ENCODE measurements around the gene PAXIP1. TPM values are rescaled to one million over a fixed set of nuclear protein-coding genes. Genes with fewer than 3 reads are reported as not detected.
"Not testable (repeated sequence)": the region's sequence is repeated elsewhere in the genome, so short reads cannot be mapped to it uniquely, and the experiment has no call there.

Gene PAXIP1
- total and polyA plus RNA-seq, 2 donors (not counting 1 experiment from before 2014, with no cell fraction given), result 5.8 to 6.4 TPM

DNA sequence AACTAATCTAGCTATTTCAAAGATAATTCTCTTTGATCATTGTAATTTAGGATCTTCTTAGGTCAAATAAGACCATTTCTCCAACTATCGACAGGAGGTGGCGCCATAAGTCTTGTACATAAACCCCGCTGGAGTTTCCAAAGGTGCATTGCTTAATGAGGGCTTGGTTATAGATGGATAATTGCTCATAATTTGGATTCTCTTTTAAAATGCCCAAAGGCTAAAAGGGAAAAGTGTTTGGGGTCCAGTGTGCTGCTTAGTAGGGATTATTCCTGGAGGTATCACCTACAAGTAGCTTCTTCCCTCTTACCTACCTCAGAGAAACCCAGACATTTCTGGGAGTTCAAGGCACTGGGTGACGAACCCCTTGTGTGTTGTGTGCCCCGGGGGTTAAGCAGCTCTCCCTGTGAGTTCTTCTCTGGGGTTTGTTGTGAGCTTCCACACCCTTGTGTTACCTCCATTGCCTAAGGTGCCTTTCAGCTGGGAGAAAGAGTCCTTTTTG is 75.2 kb downstream of the PAXIP1 start:
- Histone ChIP-seq H3K4me2 (ENCODE audit: extremely low read depth, insufficient read depth, low read length) (peak overlapping the region; percentile 95), H4K20me1 (ENCODE audit: control insufficient read depth, extremely low read depth, insufficient read depth, low read length) (no peaks in the 10 kb centered on the region), H3K9me3 (ENCODE audit: control insufficient read depth, insufficient read depth, low read depth, low read length) (no peaks in the 10 kb centered on the region), H3K4me3 (replicated peaks in 1 of 4; ENCODE audit: control extremely low read depth in 1 of 4, insufficient read depth in 1 of 4, low read depth in 3 of 4, low read length in 4 of 4) (peak overlapping the region; percentile 54 to 95 (median 74)), H3K79me2 (ENCODE audit: control insufficient read depth, insufficient read depth, low read length) (no peaks in the 10 kb centered on the region), H3K4me1 (ENCODE audit: control insufficient read depth, extremely low read depth, insufficient read depth, low read length) (peaks cover 3% of the 10 kb centered on the region), H3K9ac (ENCODE audit: insufficient read depth, low read length) (peak overlapping the region; percentile 41), H3K36me3 (ENCODE audit: control insufficient read depth, insufficient read depth, low read length) (no peaks in the 10 kb centered on the region), H3K27ac (ENCODE audit: insufficient read depth, low read length) (peak overlapping the region; percentile 65), H3K27me3 (ENCODE audit: control insufficient read depth, insufficient read depth, low read length) (no peaks in the 10 kb centered on the region), H2AFZ (ENCODE audit: low read length) (peak overlapping the region; percentile 97)
- peak; percentile 81 to 95 for DNase-seq (ENCODE audit: low read depth in 2 of 2)
- TF ChIP-seq, protein P1, sequence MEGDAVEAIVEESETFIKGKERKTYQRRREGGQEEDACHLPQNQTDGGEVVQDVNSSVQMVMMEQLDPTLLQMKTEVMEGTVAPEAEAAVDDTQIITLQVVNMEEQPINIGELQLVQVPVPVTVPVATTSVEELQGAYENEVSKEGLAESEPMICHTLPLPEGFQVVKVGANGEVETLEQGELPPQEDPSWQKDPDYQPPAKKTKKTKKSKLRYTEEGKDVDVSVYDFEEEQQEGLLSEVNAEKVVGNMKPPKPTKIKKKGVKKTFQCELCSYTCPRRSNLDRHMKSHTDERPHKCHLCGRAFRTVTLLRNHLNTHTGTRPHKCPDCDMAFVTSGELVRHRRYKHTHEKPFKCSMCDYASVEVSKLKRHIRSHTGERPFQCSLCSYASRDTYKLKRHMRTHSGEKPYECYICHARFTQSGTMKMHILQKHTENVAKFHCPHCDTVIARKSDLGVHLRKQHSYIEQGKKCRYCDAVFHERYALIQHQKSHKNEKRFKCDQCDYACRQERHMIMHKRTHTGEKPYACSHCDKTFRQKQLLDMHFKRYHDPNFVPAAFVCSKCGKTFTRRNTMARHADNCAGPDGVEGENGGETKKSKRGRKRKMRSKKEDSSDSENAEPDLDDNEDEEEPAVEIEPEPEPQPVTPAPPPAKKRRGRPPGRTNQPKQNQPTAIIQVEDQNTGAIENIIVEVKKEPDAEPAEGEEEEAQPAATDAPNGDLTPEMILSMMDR (conservative IDR thresholded peaks at IDR 0.05 in 1 of 2, IDR thresholded peaks at IDR 0.05 in 1 of 2; ENCODE audit: low read depth in 1 of 2, low read length in 2 of 2), result peak; percentile 61 to 69
- no peak for TF ChIP-seq EZH2 (IDR thresholded peaks at IDR 0.05; ENCODE audit: low read length, missing control alignments)

DNA sequence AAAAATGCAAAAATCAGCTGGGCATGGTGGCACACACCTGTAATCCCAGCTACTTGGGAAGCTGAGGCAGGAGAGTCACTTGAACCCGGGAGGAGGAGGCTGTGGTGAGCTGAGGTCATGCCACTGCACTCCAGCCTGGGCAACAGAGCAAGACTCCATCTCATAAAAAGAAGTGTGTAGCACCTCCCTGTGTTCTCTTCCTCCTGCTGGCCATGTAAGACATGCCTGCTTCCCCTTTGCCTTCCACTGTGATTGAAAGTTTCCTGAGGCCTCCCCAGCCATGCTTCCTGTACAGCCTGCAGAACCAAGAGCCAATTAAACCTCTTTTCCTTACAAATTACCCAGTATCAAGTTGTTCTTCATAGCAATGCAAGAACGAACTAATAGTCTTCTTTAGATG is 80.5 kb downstream of the PAXIP1 start:
- H3K27ac ChIP-seq (ENCODE audit: insufficient read depth, low read length); H3K9ac ChIP-seq (ENCODE audit: insufficient read depth, low read length); H3K4me3 ChIP-seq (replicated peaks in 1 of 4; ENCODE audit: control extremely low read depth in 1 of 4, insufficient read depth in 1 of 4, low read depth in 3 of 4, low read length in 4 of 4); H2AFZ ChIP-seq (ENCODE audit: low read length); H3K79me2 ChIP-seq (ENCODE audit: control insufficient read depth, insufficient read depth, low read length); H3K4me2 ChIP-seq (ENCODE audit: extremely low read depth, insufficient read depth, low read length); H3K9me3 ChIP-seq (ENCODE audit: control insufficient read depth, insufficient read depth, low read depth, low read length); DNase-seq (ENCODE audit: low read depth in 2 of 2); H3K36me3 ChIP-seq (ENCODE audit: control insufficient read depth, insufficient read depth, low read length); H3K27me3 ChIP-seq (ENCODE audit: control insufficient read depth, insufficient read depth, low read length); H3K4me1 ChIP-seq (ENCODE audit: control insufficient read depth, extremely low read depth, insufficient read depth, low read length); H4K20me1 ChIP-seq (ENCODE audit: control insufficient read depth, extremely low read depth, insufficient read depth, low read length): not testable (repeated sequence)

DNA sequence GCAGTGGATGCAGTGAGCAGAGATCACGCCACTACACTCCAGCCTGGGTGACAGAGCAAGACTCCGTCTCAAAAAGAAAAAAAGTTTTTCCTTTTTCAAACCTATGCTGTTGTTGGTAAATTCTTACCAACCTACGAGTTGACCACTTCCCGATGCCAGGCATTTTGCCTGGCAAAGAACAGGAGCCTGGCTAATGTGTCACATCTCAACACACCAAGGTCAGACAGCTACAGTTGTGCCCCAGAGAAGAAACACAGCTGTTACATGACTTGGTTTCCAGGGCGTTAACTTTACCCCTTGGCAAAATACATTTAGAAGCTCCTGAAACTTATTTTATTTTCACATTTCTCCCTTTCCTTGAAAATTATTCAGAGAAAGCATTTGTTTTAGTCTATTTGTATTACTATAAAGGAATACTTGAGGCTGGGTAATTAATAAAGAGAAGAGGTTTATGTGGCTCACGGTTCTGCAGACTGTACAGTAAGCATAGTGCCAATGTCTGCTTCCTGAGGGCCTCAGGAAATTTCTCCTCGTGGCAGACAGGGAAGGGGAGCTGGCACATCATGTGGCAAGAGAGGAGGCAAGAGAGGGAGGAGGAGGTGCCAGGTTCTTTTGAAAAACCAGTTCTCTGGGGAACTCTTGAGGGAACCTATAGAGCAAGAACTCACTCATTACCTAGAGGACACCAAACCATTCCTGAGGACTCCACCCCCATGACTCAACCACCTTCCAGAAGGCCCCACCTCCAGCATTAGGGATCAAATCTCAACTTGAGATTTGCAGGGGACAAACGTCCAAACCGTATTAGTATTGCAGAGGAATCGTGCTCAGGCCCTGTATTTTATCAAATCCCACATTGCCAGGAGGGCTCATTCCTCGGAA is 83.3 kb downstream of the PAXIP1 start:
- no peak for DNase-seq (ENCODE audit: low read depth in 2 of 2)
- no peaks in the 10 kb centered on the region for H3K79me2 ChIP-seq (ENCODE audit: control insufficient read depth, insufficient read depth, low read length)
- no peaks in the 10 kb centered on the region for H3K27me3 ChIP-seq (ENCODE audit: control insufficient read depth, insufficient read depth, low read length)
- H3K4me2 ChIP-seq (ENCODE audit: extremely low read depth, insufficient read depth, low read length), result no peak overlapping the region
- H3K27ac ChIP-seq (ENCODE audit: insufficient read depth, low read length), result no peak overlapping the region
- H3K4me1 ChIP-seq (ENCODE audit: control insufficient read depth, extremely low read depth, insufficient read depth, low read length), result no peaks in the 10 kb centered on the region
- no peaks in the 10 kb centered on the region for H3K36me3 ChIP-seq (ENCODE audit: control insufficient read depth, insufficient read depth, low read length)
- H3K9me3 ChIP-seq (ENCODE audit: control insufficient read depth, insufficient read depth, low read depth, low read length), result no peaks in the 10 kb centered on the region
- H3K9ac ChIP-seq (ENCODE audit: insufficient read depth, low read length), result no peak overlapping the region
- H3K4me3 ChIP-seq (replicated peaks in 1 of 4; ENCODE audit: control extremely low read depth in 1 of 4, insufficient read depth in 1 of 4, low read depth in 3 of 4, low read length in 4 of 4), result no peak overlapping the region
- no peaks in the 10 kb centered on the region for H4K20me1 ChIP-seq (ENCODE audit: control insufficient read depth, extremely low read depth, insufficient read depth, low read length)
- TF ChIP-seq EZH2 (IDR thresholded peaks at IDR 0.05; ENCODE audit: low read length, missing control alignments), result no peak
- TF ChIP-seq, protein P1 (conservative IDR thresholded peaks at IDR 0.05 in 1 of 2, IDR thresholded peaks at IDR 0.05 in 1 of 2; ENCODE audit: low read depth in 1 of 2, low read length in 2 of 2), result no peak
- no peak overlapping the region for H2AFZ ChIP-seq (ENCODE audit: low read length)
